ENCODE measurements around the gene SLC9C1.

DNA sequence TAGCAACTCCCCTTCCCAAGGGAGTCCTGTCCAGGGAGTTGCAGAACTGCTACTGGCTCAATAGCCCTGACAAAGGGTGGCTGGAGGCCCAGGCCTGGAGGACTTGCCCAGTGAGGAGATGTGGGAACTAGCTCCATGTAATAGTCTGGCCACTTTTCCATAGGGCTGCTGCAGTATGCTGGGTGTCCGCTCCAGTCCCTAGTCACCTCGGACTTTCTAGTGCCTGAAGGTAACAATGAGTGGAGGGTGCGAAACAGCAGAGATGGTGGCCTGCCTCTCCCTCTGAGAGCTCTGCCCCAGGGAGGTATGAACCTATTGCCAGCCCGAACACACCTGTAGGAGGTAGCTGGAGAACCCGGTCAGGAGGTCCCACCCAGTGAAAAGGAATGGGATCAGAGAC is 119.0 kb downstream of the SLC9C1 start:
- TF ChIP-seq, protein P1, sequence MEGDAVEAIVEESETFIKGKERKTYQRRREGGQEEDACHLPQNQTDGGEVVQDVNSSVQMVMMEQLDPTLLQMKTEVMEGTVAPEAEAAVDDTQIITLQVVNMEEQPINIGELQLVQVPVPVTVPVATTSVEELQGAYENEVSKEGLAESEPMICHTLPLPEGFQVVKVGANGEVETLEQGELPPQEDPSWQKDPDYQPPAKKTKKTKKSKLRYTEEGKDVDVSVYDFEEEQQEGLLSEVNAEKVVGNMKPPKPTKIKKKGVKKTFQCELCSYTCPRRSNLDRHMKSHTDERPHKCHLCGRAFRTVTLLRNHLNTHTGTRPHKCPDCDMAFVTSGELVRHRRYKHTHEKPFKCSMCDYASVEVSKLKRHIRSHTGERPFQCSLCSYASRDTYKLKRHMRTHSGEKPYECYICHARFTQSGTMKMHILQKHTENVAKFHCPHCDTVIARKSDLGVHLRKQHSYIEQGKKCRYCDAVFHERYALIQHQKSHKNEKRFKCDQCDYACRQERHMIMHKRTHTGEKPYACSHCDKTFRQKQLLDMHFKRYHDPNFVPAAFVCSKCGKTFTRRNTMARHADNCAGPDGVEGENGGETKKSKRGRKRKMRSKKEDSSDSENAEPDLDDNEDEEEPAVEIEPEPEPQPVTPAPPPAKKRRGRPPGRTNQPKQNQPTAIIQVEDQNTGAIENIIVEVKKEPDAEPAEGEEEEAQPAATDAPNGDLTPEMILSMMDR (IDR thresholded peaks at IDR 0.05; ENCODE audit: poor library complexity) = no peak
- no peak for TF ChIP-seq EZH2 (IDR thresholded peaks at IDR 0.05; ENCODE audit: borderline replicate concordance)
